Measurements from ENCODE around the gene FOXB2. TPM values are rescaled to one million over a fixed set of nuclear protein-coding genes. Genes with fewer than 3 reads are reported as not detected.

Gene FOXB2
- total and polyA plus RNA-seq, 7 donors, result not detected

- no peak for DNase-seq
- no peaks in the 10 kb centered on the region for H3K9me3 ChIP-seq
- intact Hi-C loops (cut with DNase I), result no loop called here
- peaks cover 41 to 94% (median 66%) of the 10 kb centered on the region in 3 donors for H3K27me3 ChIP-seq
- TF ChIP-seq CTCF (IDR thresholded peaks at IDR 0.05) (no peak), POLR2A (IDR thresholded peaks at IDR 0.05) (no peak), POLR2AphosphoS5 (IDR thresholded peaks at IDR 0.05) (no peak), EP300 (IDR thresholded peaks at IDR 0.05) (no peak)
- no peak overlapping the region for H3K27ac ChIP-seq
- H3K4me3 ChIP-seq, result no peak overlapping the region
- WGBS, 2 donors, result 34 to 56% methylated on average over 10 of the region's 10 CpGs
- peaks cover 0 to 38% (median 33%) of the 10 kb centered on the region in 4 donors for H3K4me1 ChIP-seq
- H3K36me3 ChIP-seq, result no peaks in the 10 kb centered on the region
These were observed 4.3 kb downstream of the FOXB2 start for GRCh38 chr9:77023726-77024125.

GRCh38 chr9:77024776-77025545 is 5.5 kb downstream of the FOXB2 start:
- peaks cover 0 to 27% (median 22%) of the 10 kb centered on the region in 4 donors for H3K4me1 ChIP-seq
- H3K27me3 ChIP-seq, result peaks cover 29 to 82% (median 54%) of the 10 kb centered on the region in 3 donors
- 85 to 90% methylated on average over 3 of the region's 3 CpGs for WGBS, 2 donors
- no peak overlapping the region for H3K27ac ChIP-seq
- no peak for DNase-seq
- TF ChIP-seq CTCF (IDR thresholded peaks at IDR 0.05), result no peak
- H3K36me3 ChIP-seq, result no peaks in the 10 kb centered on the region
- H3K9me3 ChIP-seq, result no peaks in the 10 kb centered on the region
- intact Hi-C loops (cut with DNase I), result no loop called here
- H3K4me3 ChIP-seq, result no peak overlapping the region

DNA sequence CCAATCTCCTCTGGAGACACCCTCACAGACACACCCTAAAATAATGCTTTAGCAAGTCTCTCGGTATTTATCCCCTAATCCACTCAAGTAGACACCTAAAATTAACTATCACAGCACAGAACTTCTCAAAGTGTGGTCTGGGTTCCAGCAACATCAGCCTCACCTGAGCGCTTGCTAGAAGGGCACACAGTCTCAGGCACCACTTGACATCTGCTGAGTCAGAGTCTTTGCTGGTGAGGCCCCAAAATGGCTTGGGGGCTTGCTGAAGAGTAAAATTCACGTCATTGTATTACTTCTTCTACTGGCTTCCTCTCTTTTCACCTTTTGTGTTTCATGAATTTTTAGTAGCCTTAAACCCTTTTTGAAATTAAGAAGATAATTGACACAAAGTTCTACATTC is 9.0 kb downstream of the FOXB2 start:
- DNase-seq, result no peak
- 54 to 65% methylated on average over 3 of the region's 3 CpGs for WGBS, 2 donors
- H3K9me3 ChIP-seq, result no peaks in the 10 kb centered on the region
- TF ChIP-seq POLR2AphosphoS5 (IDR thresholded peaks at IDR 0.05) (no peak), EP300 (IDR thresholded peaks at IDR 0.05) (no peak), POLR2A (IDR thresholded peaks at IDR 0.05) (no peak), CTCF (IDR thresholded peaks at IDR 0.05) (no peak)
- no peak overlapping the region for H3K27ac ChIP-seq
- no peaks in the 10 kb centered on the region for H3K36me3 ChIP-seq
- no peak overlapping the region for H3K4me3 ChIP-seq
- intact Hi-C loops (cut with DNase I), result no loop called here
- peaks cover 0 to 47% (median 18%) of the 10 kb centered on the region in 3 donors for H3K27me3 ChIP-seq
- H3K4me1 ChIP-seq, result no peaks in the 10 kb centered on the region

GRCh38 chr9:77030045-77030444 is 10.6 kb downstream of the FOXB2 start:
- no peak for DNase-seq
- H3K27me3 ChIP-seq, result peaks cover 0 to 31% (median 7%) of the 10 kb centered on the region in 3 donors
- no peaks in the 10 kb centered on the region for H3K4me1 ChIP-seq
- no peak for TF ChIP-seq CTCF (IDR thresholded peaks at IDR 0.05)
- TF ChIP-seq EP300 (IDR thresholded peaks at IDR 0.05), result no peak
- no peak for TF ChIP-seq POLR2A (IDR thresholded peaks at IDR 0.05)
- no peaks in the 10 kb centered on the region for H3K9me3 ChIP-seq
- intact Hi-C loops (cut with DNase I), result no loop called here
- H3K27ac ChIP-seq, result no peak overlapping the region
- 75 to 89% methylated on average over 2 of the region's 2 CpGs for WGBS, 2 donors
- no peaks in the 10 kb centered on the region for H3K36me3 ChIP-seq
- H3K4me3 ChIP-seq, result no peak overlapping the region

Data from sigmoid colon (tissue), 7 donors.